Measurements from ENCODE around the gene CALCA. TPM values are rescaled to one million over a fixed set of nuclear protein-coding genes. Genes with fewer than 3 reads are reported as not detected.
"Not testable (repeated sequence)": the region's sequence is repeated elsewhere in the genome, so short reads cannot be mapped to it uniquely, and the experiment has no call there.

The CALCA gene, protein sequence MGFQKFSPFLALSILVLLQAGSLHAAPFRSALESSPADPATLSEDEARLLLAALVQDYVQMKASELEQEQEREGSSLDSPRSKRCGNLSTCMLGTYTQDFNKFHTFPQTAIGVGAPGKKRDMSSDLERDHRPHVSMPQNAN
- total RNA-seq = 0.73 TPM

DNA sequence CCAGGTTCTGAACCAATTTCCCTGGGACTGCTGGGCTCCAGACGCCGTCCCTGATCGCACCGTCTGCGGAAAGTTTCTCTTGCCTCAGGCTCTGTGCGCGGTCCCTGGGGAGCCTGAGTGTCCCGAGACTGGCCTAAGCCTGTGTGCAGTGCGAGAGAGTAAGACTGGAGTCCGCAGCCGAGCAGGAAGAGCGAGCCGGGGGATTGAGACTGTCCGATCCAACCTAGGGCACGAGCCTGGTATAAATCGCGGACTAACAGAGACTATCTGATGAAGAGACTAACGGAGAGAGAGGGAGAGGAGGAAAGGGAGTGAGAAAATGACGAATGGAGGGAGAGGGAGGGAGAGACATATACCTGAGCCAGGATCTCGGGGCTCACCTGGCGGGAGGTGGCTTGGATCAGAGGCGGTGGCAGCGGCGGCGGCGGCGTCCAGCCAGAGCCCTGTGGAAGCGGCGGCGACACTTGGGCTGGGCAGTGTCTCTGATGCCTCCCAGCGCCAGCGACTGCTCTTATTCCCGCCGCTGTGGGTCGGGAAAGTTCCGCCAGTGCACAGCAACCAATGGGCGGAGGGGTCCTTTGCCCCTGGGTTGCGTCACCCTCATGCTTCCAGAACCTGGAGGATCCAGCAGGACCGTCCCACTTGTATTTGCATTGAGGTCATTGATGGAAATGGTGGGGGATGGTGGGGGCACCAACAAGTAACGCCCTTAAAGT, at the start of gene CALCA:
Gene CALCA, minus strand, starts transcription at position 487 of the 716 bp plus-strand sequence. CDS start 1,159 bp downstream, outside the sequence.
- ATAC-seq = peak; percentile 48
- DNase-seq (ENCODE audit: low spot score) = no peak

DNA sequence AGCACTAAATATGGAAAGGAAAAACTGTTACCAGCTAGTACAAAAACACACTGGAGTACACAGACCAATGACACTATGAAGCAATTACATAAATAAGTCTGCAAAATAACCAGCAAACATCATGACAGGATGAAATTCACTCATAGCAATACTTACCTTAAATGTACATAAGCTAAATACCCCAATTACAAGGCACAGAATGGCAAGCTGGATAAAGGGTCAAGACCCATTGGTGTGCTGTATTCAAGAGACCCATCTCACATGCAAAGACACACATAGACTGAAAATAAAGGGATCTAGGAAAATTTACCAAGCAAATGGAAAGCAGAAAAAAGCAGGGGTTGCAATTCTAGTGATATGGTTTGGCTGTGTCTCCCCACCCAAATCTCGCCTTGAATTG, 44.0 kb upstream of the CALCA start:
- DNase-seq (ENCODE audit: low spot score) (no peak), ATAC-seq (no peak)

DNA sequence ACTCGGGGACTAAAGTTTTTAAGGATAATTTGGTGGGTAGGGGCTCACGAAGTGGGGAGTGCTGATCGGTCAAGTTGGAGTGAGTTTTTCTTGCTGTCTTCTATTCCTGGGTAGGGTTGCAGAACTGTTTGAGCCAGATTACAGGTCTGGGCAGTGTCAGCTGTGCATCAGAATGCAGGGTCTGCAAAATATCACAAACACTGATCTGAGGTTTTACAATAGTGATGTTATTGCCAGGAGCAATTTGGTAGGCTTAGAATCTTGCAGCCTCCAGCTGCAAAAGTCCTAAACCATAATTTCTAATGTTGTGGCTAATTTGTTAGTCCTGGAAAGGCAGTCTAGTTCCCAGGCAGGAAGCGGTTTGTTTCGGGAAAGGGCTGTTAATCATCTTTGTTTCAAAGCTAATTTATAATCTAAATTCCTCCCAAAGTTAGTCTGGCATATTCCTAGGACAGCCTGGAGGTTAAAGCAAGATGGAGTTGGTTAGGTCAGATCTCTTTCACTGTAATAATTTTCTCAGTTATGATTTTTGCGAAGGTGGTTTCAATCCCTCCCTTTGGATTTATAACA, 39.7 kb upstream of the CALCA start:
- DNase-seq (ENCODE audit: low spot score) = no peak

DNA sequence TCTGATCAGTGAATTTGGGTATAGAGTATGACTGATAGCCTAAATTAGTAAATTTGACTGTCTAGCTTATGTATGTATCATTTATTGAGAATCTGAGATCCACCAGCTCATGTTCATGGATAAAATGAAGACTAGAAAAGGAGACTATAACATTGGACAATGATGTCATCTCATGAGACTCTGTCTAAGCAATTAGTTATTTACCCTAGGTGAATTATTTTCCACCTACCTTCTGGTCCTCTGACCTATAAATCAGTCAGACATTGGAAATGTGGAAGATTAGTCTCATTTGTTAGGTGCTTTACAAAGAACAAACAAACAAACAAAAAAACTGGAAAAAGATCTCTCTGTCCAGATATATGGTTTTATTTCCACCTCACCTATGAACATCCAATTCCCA, 38.7 kb upstream of the CALCA start:
- DNase-seq (ENCODE audit: low spot score) (no peak), ATAC-seq (no peak)

More for the DNA sequence above, 39.7 kb upstream of the CALCA start:
- ATAC-seq = no peak

DNA sequence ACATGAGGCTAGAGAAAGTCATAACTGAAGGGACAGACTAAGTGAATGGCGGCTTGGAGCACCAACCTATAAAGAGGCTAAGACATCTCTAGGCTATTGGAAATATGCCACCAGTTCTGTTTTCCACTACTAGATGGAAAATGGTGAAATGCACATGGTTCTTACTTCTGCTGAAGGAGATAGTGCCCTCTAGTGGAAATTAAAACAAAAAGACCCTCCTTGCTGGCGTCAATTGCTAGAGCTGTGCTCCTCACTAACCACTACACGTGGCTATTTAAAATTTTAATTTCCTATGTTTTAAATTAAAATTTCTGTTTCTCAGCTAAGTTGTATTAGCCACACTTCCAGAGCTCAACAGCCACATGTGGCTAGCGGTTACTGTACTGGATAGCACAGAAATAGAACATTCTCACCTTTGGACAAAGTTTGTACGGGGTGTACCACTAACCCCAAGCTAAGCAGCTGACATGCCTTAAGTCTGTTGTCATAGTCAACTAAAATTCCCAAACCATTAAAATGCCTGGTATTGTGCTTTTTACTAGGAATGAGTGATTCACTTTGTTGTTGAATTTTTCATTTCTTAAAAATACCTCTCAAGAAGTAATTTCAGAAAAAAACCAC, 34.1 kb upstream of the CALCA start:
- DNase-seq (ENCODE audit: low spot score) = no peak
- ATAC-seq = peak; percentile 58

DNA sequence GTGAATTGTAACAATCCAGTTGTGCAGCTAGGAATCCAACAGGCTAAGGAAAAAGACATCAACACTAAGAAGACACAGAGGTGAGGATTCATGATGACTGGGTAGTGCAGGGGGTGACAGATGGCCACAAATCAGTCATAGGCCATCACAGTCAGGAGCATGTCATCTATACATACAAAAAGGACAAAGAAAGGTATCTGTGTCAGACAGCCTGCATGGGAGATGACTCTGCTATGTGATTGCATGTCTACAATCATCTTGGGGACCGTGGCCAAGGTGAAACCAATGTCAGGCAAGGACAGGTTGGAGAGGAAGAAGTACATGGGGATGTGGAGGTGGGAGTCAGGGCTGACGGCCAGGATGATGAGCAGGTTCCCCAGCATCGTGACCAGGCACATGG, 16.0 kb upstream of the CALCA start:
- DNase-seq (ENCODE audit: low spot score); ATAC-seq: not testable (repeated sequence)

DNA sequence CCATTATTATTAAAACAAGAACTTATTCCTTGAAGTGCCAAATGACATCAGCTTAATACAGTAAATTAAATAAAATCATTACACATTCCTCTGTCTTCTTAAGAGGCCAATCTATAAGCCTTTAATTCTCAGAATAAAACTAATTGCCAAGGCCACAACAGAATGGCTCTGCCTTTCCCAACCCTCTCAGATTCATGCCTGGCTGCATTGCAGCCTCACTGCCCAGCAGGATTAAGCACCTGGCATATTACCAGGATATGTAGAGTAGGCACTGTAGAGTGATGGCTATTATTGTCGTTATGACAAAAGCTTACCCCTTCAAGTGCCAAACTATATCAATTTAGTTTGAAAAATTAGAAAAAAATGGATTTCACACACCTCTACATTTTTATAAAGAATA, 9.4 kb upstream of the CALCA start:
- no peak for DNase-seq (ENCODE audit: low spot score)
- no peak for ATAC-seq

DNA sequence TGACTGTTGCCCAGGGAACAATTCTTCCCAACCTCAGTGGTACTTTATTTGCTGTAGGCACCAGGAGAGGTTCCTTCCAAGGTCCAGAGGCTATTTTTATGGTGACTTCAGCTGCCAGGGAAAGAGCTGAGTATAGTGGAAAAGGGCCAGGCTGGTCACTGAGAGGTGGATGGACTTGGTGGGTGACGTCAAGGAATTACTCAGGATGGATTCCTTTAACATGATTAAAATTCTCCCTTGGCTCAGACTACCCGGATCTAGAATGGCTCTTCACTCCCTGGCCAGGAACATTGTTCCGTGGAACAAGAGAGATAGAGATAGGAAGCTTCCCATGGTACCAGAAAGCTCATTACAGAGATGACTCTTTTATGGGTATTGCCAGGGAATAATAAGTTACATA, 8.7 kb upstream of the CALCA start:
- DNase-seq (ENCODE audit: low spot score) = no peak
- ATAC-seq = no peak

DNA sequence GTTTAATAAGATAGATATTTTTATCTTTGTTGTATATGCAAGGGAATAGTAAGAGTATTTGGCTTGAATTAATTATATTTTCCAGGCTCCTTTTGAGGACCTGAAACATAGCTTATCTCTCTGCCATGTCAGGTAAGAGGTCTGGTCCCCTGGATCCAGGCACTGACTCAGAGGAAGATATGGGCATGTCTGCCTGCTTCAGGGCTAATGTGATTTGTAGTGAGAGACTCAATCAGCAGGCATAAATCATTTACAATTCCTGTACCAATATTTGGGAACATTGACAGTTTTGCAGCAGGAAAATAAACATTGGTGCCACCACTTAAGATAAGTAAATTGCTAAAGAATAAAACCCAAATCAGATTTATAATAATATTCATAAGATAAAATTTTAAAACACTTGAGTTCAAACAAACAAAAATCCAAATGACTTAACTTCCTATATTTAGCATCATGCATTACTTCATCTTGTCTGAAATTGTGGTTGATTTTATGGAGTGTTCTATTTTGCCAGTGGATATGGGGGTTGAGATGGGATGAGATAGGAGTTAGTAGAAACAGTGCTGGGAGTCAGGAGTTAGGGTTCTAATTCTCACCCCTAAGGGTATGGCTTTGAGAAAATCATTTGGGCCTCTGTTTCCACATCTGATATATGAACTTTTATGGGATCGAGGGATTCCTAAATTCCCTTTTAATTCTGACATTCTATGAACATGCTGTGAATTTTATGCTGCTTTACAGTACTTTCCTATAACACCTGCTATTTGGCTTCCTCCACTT, 5.1 kb upstream of the CALCA start:
- DNase-seq (ENCODE audit: low spot score) (no peak), ATAC-seq (no peak)

DNA sequence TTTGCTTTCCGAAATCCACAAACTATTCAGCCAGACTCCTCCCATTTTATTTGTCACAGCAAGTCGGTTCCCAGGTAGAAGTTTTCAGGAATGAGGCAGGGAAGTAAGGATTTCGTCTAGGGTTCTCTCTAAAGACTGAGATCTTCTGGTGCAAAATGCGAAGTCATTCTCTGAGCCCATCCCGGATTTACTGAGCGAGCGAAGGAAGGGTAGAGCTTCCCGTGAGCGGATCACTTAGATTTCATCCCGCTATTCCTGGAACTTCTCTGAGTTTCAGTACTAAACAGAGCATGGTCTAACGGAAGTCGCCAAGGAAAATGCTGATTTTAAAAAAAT, 3.1 kb upstream of the CALCA start:
- DNase-seq (ENCODE audit: low spot score) = no peak
- peak; percentile 18 for ATAC-seq

DNA sequence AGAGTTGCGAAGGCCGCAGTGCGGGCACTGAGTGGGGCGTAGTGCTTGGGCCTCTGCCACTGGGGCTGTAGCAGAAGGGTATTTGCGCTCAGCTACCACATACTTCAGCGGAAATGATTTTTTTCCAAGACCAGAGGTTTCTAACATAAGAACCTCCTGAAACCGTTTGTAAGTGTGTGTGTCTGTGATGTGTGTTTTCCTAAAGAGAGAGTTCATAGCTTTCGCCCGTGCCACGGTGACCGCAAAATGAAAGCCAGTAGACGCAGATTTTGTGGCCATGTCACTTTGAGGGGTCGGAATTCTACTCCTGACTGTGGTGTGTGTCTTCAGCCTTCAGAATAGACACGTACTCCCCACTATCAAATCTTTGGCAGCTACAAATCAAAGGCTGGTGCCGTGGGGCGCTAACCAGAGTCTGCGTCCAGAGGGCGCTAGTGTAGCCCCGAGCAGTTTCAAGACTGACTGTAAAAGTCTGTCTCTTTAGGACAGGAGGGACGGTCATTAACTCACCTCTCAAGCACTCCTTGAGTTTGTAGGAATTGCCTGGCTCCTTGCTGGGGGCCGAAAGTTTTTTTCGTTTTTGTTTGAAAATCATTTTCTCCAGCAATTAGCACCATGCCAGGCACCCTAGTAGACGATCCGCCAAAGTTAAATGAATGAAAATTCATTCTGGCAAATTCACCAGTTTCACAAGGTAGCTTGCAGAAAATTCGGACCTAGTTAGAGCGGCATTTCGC, 2.5 kb upstream of the CALCA start:
- ATAC-seq (peak; percentile 86), DNase-seq (ENCODE audit: low spot score) (peak; percentile 64)

DNA sequence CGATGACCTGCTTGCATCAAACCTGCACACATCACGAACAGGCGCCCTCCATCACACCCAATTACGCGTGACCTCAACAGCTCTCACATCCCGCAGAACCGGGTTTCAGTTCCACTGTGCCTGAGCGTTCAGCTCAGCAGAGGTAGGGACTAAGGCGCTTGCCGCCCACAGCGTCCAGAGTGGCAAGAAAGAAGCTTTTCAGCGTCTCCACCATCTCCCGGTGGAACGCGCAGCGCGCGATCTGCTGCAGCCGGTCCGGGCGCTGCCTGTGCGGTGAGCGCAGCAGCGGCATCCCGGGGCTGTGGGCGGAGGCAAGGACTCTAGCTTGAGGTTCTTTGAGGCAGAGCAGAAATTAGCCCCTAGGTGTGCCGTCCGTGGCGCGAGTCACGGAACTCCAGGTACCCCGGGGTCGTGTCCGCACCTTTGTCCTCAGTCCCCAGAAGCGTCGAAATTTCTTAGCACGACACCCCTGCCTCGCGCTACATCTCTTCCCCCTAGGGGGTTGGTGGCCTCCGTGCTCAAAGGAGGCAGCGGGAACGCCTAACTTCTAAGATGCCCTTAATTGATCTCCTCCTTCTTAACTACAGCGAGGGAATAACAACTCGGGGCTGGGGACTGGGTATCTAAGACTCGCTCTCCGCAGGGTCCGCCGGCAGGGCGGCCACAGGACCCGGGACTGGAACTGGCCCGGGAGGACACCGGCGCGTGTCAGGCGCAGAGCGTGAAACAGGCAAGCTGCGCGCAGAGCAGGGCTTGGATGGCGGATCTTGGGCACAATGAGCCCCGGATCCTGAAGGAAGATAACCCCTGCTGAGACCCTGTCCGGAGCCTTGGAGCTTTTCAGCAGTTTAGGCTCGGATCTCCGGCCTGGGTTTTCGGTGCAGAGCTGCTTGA, 1.7 kb upstream of the CALCA start:
- ATAC-seq (peak; percentile 25), DNase-seq (ENCODE audit: low spot score) (no peak)

DNA sequence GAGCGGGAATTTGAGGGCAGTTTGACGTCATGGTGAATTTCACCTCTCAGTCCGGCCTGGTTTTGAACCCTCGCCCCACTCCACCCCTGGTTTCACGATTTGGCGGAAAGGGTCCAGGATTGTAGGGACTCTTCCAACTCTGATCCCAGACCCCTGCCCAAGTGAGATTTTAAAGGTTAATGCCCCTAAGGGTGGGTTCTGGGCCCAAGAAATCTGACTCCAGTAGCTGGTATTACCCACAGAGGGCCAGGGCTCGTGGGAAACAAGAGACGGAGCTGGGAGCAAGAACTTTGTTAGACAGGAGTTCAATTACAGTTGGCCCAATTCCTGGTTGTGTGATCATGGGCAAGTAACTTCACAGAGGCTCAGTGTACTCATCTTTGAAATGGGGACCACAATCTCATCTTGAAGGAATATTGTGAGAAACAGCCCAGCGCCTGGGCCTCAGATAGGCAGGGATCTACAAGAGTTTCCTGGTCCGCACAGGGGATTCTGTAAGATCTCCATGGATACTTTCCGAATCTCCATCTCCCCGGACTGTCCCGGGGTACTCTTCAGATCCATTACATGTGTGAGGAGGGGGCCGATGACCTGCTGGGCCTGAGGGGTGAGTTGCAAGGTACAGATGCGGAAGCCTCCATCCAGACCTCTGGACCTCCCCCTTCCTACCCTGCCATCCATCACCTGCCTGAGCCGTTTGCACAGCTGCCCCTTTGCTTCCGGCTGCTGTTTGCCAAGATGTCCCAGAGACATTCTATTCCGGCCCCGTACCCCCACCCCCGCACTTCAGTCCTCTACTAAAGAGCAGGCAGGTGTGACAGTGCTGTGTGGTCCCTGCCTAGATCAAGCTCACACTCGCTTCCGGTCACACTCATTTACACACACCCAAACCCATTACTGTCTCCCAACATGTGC, 687 bp upstream of the CALCA start:
- DNase-seq (ENCODE audit: low spot score) (no peak), ATAC-seq (no peak)

DNA sequence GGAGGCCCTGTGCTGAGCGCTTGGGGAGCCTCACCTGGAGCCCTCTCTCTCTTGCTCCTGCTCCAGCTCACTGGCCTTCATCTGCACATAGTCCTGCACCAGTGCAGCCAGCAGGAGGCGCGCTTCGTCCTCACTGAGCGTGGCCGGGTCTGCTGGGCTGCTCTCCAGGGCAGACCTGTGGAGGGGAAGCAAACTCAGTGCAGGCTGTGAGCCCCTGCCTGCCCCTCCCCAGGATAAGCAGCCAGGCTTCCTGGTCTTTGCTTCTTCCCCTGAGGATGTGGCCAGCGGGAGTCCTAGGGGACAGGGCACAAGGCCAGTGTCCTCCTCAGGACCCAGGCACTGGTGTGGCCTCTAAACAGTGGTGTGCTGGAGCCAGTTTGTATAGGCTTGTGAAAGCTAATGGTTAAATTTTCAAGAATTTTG, 2.2 kb downstream of the CALCA start:
- no peak for DNase-seq (ENCODE audit: low spot score)
- peak; percentile 52 for ATAC-seq

DNA sequence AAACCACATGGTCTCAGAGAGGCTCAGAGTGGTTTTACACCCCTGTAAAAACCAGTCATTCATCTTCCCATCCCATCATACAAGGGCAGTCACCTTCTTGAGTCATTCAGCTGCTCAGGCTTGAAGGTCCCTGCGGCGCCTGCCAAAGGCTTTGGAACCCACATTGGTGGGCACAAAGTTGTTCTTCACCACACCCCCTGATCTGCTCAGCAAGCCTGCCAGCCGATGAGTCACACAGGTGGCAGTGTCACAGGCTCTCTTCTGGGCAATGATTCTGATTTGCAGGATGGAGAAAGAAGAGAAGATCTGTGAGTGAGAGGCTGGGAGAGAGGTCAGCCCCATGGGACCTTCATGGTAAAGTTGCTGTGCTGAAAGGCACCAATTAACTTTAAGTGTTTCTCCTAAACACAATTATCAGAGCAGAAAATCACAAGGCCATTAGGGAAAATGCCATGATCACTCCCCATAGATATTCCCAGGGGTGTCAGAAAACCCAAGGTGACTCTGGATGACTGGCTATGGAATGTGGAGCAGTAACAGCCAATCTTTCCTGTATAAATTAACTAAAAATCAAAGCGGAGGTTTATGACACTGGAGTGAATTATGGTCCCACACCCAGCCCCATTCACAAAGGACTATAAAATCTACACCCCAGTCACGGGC, 4.4 kb downstream of the CALCA start:
- DNase-seq (ENCODE audit: low spot score) (no peak), ATAC-seq (no peak)

DNA sequence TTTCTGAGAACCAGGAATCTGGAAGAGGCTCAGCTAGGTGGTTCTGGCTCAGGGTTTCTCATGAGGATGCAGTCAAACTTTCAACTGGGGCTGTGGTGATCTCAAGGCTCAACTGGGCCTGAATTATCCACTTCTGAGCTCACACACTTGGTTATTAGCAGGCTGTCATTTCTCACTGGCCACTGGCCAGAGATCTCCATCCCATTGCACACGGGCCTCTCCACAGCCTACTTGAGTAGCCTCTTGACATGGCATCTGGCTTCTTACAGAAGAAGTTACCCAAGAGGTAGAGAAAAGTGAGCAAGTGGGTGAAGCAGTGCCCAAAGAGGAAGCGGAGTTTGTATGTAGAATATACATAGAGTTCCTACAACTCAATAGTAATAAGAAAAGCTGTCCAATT, 16.0 kb downstream of the CALCA start:
- no peak for ATAC-seq
- no peak for DNase-seq (ENCODE audit: low spot score)

DNA sequence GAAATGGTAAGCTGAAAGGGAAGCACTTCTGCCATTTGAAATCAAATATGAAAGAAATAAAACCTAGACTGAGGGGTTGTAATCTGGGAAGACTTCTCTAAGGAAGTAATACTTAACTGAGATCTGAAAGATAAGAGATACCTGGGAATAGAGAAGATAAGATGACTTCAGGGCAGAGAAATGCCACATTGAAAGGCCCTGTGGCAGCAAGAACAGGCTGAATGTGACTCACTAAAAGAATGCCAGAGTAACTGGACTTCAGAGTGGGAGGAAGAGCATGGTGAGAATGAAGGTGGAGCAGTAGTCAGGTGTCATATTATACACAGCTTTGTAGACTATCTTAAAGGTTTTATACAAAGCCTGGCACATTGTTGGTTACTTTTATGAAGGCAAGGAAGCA, 17.6 kb downstream of the CALCA start:
- ATAC-seq (no peak), DNase-seq (ENCODE audit: low spot score) (no peak)

DNA sequence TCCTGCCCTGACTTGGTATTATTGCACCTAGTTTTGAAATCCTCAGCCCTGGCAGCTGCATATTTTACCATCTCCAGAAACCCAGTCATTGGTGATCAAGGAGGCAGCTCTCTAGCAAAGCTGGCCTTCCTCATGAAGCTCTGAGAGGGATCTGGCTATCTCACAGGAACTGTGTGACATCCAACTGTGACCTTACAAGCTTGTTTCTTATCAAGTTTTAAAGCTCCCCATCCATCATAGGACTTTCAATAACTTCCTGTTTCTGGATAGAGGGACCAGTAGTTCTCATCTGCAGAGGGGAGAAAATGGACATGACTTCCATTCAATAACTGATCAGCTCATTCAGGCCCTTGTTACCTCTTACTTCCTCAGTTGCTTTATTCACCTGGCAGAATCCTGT, 18.2 kb downstream of the CALCA start:
- no peak for ATAC-seq

More for the DNA sequence above, 18.2 kb downstream of the CALCA start:
- DNase-seq (ENCODE audit: low spot score) = no peak

Data from left lobe of liver (tissue), 2 donors.